GM21381 (cell line): ENCODE results near the gene PRICKLE3.
A peak's percentile ranks its signal among the peaks of the same experiment; 100 is the strongest.

ENCODE experiments used
- ATAC-seq: cut with Tn5 transposase; IDR thresholded peaks from one replicate; pipeline ENCODE4 v1.9.1; 2021; ENCODE audit warnings: mild to moderate bottlenecking, moderate library complexity; ENCODE audit not compliant: unreplicated experiment

PRICKLE3 gene

GRCh38 chrX:49186125-49187027 lies at the start of gene PRICKLE3:
Gene PRICKLE3, minus strand, starts transcription at chrX:49186373. Its CDS starts 76 bp downstream, at chrX:49186297.
- no peak for ATAC-seq

GRCh38 chrX:49233887-49234555 lies 47.8 kb upstream of the PRICKLE3 start:
- ATAC-seq = no peak

- ATAC-seq = no peak
These were observed 47.0 kb upstream of the PRICKLE3 start, which contains the start of gene CACNA1F for GRCh38 chrX:49233176-49233575. Gene CACNA1F, minus strand, starts transcription at chrX:49233340. Its CDS starts 31 bp downstream, at chrX:49233309.

- ATAC-seq = no peak
These were observed 46.4 kb upstream of the PRICKLE3 start for GRCh38 chrX:49232525-49232924.

GRCh38 chrX:49231333-49232000 lies 45.3 kb upstream of the PRICKLE3 start:
- ATAC-seq = no peak

- ATAC-seq = peak; percentile 67
These were observed 44.5 kb upstream of the PRICKLE3 start for GRCh38 chrX:49230500-49231232.

- no peak for ATAC-seq
These were observed 42.0 kb upstream of the PRICKLE3 start for GRCh38 chrX:49228185-49228584.

- no peak for ATAC-seq
These were observed 41.6 kb upstream of the PRICKLE3 start for GRCh38 chrX:49227726-49228125.

GRCh38 chrX:49226946-49227345 lies 40.8 kb upstream of the PRICKLE3 start:
- no peak for ATAC-seq

- no peak for ATAC-seq
These were observed 39.7 kb upstream of the PRICKLE3 start for GRCh38 chrX:49225858-49226257.

- no peak for ATAC-seq
These were observed 35.7 kb upstream of the PRICKLE3 start for GRCh38 chrX:49221868-49222267.

GRCh38 chrX:49220100-49220499 lies 33.9 kb upstream of the PRICKLE3 start:
- ATAC-seq = no peak

GRCh38 chrX:49214996-49215526 lies 28.9 kb upstream of the PRICKLE3 start:
- ATAC-seq = no peak

- ATAC-seq = no peak
These were observed 28.2 kb upstream of the PRICKLE3 start for GRCh38 chrX:49214416-49214815.

GRCh38 chrX:49212861-49213260 lies 26.7 kb upstream of the PRICKLE3 start:
- ATAC-seq = no peak

GRCh38 chrX:49212209-49212608 lies 26.0 kb upstream of the PRICKLE3 start:
- no peak for ATAC-seq

- no peak for ATAC-seq
These were observed 24.9 kb upstream of the PRICKLE3 start for GRCh38 chrX:49211074-49211473.

GRCh38 chrX:49210406-49210805 lies 24.2 kb upstream of the PRICKLE3 start:
- no peak for ATAC-seq

GRCh38 chrX:49209434-49210251 lies 23.5 kb upstream of the PRICKLE3 start:
- no peak for ATAC-seq

GRCh38 chrX:49208399-49208798 lies 22.2 kb upstream of the PRICKLE3 start:
- ATAC-seq = no peak
